ENCODE data around the gene PECR.
"Not testable (repeated sequence)": the region's sequence is repeated elsewhere in the genome, so short reads cannot be mapped to it uniquely, and the experiment has no call there.

The PECR gene

DNA sequence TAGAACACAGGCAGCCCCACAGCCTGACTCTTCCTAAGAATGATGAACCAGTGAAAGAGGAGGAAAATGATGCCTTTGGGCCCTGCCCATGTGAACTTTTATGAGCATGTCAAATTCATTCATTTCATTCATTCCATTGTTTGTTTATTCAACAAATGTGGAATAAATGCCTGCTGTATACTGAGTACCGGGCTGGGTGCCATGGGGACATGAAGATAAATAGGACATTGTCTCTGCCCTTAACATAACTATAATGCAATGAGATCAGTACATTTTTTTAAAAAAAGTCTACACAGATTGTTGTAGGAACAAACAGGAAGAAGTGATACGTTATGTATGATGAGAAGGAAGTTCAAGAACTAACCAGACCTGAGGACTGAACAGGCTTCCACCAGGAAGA lies 83.0 kb downstream of the PECR start:
- no peak for DNase-seq

DNA sequence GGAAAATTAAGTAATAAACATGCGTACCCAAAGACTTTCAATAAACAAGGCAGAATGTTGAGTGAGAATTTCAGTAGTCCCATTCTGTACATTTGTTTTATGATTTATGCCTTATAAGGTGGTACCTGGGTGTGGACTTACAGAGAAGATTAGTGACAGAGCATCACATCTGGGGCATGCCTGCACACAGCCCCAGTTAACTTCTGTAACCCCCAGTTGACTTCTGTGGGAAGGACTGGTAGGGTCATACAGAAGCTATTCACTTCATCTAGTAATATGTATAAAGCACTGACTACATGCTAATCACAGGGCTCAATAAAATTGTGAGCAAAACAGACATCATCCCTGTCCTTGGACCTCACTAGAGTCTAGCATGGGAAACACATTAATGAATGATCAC lies 84.4 kb downstream of the PECR start:
- DNase-seq, result no peak

GRCh38 chr2:215994911-215995310 lies 86.7 kb downstream of the PECR start:
- DNase-seq, result no peak

GRCh38 chr2:215988556-215989207 lies 92.9 kb downstream of the PECR start:
- not testable (repeated sequence) for DNase-seq

Data from fibroblast of skin of scalp (primary cell).